AG08395 (cell line): ENCODE results near the gene HSD11B1.

Experiments
- DNase-seq: peaks from one replicate; pipeline ENCODE4 v3.0.0; 2012; ENCODE audit warnings: mixed read lengths, low spot score

Gene HSD11B1

GRCh38 chr1:209704584-209704983, at the start of gene HSD11B1:
Gene HSD11B1, plus strand, starts transcription at chr1:209704846. Its CDS starts 97 bp downstream, at chr1:209704943.
- DNase-seq = peak; percentile 80

GRCh38 chr1:209655411-209656231, 49.0 kb upstream of the HSD11B1 start:
- DNase-seq = no peak

DNA sequence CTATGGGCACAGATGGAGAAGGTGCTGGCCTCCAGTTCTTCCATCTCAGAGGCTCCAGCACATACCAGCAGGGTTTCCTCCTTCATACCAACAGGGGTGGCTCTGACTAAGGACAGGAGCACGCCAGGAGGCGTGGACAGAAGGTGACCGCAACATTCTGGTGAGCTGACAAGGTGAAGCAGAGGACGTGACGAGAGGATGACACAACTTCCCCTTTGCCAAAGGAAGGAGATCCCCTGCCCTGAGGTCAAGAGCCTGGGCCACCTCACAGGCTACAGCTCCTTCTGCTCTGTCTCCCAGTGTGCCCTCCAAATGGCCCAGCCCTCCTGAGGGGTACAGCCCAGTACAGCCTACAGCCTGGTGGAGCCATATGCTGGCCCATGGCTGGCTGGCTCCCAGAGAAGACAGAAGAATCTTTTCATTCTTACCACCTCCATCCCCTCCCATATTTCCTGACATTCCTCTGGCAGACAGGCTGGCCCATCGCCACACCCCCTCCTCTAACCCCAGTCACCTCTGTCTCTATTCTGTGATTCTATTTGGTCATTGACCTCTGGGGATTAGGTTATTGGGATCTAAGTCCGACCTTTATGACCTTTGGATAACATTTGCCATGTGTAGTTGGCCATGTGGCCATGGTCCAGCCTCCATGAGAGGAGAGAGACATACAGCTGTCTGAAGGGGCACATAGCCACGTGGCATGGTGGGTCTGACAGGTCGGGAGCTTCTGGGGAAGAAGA, 47.3 kb upstream of the HSD11B1 start:
- DNase-seq = peak; percentile 38

- no peak for DNase-seq
These were observed 46.7 kb upstream of the HSD11B1 start for GRCh38 chr1:209657918-209658317.

DNA sequence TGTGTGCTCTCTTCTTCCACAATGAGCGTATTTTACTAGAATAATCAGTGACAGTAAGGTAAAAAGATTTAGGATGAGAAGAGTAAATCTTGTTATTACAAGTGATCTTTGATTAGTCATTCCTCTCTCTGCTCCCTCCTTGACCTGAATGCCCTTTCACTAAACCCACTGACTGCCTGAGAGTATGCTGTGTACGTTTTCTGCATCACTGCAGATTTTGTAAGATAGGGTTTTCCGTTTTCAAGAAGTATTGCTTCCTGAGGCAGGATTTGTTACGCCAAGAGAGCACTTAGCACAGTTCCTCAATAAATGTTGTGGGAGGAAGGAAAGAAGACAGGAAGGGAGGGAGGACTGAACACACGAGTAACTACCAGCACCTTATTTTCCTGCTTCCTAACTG, 44.7 kb upstream of the HSD11B1 start:
- DNase-seq = no peak

GRCh38 chr1:209661071-209661470, 43.6 kb upstream of the HSD11B1 start:
- DNase-seq = no peak

DNA sequence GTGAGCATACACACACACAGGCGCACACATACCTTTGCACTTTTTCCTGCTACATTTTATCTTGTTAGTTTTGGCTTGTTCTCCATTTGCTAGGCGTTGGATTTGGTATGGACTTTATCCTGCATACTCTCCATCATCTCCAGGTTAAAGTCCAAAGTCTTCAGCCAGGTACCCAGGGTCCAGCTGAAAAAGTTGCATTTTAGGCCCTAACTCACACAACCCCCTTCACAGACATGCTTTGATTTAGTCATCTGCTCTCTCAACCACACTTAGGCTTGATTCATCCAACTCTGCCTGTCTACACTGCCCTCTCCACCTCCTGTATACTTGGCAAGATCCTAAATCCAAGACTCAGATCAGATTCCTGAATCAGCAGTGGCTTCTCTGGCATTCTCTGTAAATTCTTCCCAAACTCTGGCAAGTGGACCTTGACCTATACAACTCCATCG, 41.7 kb upstream of the HSD11B1 start:
- no peak for DNase-seq

DNA sequence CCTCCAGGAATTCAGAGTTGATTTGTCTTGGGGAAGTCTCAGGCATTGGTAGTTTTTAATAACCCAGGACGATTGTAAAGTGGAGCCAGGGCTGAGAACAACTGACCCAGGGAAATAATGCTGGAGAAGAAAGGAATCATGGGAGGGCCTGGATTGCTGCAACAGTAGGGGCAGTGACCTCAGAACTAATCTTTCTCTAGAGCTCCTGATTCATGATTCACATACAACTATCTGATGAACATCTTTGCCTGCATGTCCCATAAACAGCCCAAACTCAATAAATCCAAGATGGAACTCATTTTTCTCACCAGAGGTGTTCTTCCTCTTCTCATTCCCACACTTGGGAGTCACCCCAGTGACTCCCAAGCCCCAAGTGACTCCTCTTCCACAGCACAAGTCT, 37.5 kb upstream of the HSD11B1 start:
- no peak for DNase-seq

GRCh38 chr1:209667708-209668107, 36.9 kb upstream of the HSD11B1 start:
- DNase-seq = no peak

- DNase-seq = no peak
These were observed 34.1 kb upstream of the HSD11B1 start for GRCh38 chr1:209670441-209671082.

DNA sequence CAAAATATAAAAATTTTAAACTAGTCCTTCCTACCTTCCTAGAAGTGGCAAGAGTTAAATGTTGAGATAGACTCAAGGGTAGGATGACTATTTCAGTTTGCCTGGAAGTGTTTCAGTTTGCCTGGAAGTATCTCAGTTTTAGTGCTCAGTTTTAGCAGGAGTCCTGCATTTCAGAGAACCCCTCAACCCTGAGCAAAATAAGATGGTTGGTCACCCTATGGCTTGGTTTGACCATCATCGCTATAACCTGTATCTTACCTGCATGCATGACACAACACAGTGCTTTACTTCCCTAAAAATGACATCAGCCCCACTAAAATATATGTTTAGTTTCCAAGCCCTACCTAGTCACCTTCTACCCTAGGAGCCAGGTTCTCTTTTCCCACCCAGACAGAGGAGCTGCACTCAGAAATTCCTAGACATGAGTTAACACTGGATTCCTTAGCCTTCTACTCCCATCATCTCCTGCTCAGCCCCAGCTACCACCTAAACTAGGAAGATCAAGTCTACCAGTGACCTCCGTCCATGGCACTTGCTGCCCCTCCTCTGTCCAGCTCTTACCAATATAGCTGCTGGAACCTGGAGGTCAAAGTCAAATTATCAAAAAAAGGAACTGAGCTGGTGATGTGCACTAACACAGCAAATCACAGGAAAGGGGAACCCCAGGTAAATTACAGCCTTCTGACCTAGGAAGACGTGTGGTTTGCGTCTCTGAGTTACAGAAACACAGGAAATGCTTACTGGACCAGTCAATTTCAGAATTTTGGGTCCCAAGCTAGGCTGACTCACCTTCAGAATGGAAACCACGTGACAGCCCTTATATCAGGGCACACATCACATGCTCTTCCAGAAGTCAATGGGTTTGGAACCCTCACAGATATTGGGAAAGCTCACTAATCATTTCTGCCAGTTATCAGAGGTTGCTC, 31.7 kb upstream of the HSD11B1 start:
- no peak for DNase-seq

- no peak for DNase-seq
These were observed 30.8 kb upstream of the HSD11B1 start for GRCh38 chr1:209673631-209674417.

GRCh38 chr1:209674957-209675564, 29.6 kb upstream of the HSD11B1 start, which contains the start of gene G0S2:
Gene G0S2, plus strand, starts transcription at chr1:209675412. Its CDS starts 273 bp downstream, at chr1:209675685.
- peak; percentile 52 for DNase-seq

DNA sequence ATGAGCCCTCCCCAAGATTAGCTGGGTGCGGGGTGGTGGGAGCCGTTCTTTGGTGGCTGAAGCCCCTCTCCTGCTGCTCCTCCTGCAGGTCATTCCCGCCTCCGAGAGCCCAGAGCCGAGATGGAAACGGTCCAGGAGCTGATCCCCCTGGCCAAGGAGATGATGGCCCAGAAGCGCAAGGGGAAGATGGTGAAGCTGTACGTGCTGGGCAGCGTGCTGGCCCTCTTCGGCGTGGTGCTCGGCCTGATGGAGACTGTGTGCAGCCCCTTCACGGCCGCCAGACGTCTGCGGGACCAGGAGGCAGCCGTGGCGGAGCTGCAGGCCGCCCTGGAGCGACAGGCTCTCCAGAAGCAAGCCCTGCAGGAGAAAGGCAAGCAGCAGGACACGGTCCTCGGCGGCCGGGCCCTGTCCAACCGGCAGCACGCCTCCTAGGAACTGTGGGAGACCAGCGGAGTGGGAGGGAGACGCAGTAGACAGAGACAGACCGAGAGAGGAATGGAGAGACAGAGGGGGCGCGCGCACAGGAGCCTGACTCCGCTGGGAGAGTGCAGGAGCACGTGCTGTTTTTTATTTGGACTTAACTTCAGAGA, 29.0 kb upstream of the HSD11B1 start:
- DNase-seq = peak; percentile 39

DNA sequence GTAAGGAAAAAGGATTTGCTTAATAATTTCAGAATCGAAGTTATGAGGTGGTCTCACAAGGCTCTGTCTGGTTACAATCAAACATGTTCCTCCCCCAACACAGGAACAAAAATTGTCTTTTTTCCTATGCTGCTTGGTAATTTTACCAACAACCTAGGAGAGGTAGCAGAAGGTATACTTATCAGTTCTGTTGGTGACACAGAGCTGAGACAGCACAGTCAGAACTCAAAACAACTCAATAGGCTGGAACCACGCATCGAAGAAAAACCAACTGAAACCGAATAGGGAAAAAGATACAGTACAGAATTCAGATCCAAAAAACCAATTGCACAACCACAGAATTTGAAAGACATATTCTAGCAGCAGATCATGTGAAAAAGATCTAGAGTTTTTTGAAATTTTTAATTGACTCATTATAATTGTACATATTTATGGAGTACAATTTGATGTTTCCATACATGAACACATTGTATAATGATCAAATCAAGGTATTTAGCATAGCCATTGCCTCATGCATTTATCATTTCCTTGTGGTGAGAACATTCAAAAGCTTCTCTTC, 25.6 kb upstream of the HSD11B1 start:
- no peak for DNase-seq

DNA sequence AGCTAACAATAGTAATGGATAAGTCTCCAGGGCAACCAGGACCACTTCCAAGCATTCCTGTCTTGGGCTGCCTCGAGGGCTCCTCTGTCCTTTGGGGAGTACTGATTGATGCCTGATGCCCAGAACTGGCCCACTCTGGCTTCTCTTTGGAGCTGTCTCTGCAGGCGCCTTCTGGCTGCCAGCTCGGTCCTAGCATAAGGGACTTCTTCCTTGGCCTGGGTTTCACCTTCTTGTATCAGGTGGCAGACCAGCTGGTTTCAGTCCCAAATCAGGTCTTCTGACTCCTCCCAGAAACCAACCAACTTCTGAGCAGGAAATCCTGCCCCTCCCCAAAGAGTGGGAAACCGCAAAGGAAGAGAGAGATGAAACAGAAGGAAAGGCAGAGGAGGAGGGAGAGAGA, 18.8 kb upstream of the HSD11B1 start:
- DNase-seq = no peak

DNA sequence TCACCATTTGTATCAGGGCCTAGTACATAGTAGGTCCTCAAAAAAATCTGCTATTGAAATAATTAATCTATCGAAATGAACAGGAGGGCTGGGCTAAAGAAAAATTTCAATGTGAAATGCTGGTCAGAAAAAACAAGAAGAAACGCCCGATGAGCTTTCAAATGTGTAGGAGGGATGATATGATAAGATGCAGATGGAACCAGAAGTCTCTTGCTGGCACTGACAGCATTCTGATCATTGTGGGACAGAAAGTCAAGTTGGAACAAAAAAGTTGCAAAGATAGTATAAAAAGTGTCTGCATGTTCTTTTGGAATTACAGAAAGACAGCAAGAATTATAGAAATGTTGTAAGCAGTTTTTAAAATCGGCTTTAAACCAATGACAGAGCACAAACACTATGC, 18.3 kb upstream of the HSD11B1 start:
- DNase-seq = no peak

DNA sequence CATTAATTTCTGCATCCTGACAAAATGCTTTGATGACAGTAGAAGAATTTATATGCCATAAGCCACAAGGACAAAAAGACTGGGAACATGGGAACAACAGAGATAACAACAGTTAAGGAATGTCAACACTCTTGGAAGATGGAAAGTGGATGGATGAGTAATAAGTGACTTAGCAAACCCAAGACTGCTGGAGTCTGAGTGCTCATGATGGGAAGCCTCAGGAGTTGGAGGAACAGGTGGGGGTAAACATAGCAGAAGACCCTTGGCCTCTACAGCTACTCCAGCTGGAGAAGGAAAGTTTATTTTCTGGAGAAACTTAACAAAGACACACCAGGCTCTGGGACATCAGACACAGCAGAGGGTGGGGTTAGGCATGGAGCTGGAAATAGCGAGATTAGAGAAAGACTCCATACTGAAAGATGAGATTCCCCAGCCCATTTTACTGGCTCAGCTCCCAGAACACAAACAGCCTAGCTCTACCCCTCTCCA, 15.9 kb upstream of the HSD11B1 start:
- peak; percentile 26 for DNase-seq

DNA sequence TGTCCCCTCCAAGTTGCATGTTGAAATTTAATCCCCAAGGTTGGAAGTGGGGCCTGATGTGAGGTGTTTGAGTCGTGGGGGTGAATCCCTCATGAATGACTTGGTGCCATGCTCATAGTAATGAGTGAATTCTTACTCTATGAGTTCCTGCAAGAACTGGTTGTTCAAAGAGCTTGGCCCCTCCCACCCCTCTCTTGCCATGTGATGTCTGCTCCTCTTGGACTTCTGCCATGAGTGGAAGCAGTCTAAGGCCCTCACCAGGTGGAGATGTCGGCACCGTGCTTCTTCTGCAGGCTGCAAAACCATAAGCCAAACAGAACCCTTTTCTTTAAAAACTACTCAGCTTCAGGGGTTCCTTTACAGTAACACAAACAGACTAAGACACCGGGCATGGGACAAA, 15.2 kb upstream of the HSD11B1 start:
- no peak for DNase-seq
